HUES6 (cell line): ENCODE measurements around the gene CARD11.

Experiments used
- H3K27ac ChIP-seq: 2 replicates; pipeline ENCODE4 v1.7.0; 2013; ENCODE audit warnings: low read depth, mild to moderate bottlenecking, low read length, inconsistent platforms
- H3K27me3 ChIP-seq: 2 replicates; pipeline ENCODE4 v1.6.1; 2013; ENCODE audit warnings: low read length; ENCODE audit not compliant: control insufficient read depth, insufficient read depth
- H3K36me3 ChIP-seq: 2 replicates; pipeline ENCODE4 v1.6.1; 2013; ENCODE audit warnings: low read length; ENCODE audit not compliant: control insufficient read depth, insufficient read depth
- H3K4me1 ChIP-seq: 2 replicates; pipeline ENCODE4 v1.6.1; 2013; ENCODE audit warnings: low read length; ENCODE audit not compliant: control insufficient read depth, insufficient read depth
- H3K4me3 ChIP-seq: 2 replicates; pipeline ENCODE4 v1.5.1; 2013; ENCODE audit warnings: low read depth, low read length
- H3K9ac ChIP-seq: one replicate; pipeline ENCODE4 v1.6.1; 2013; ENCODE audit warnings: mild to moderate bottlenecking, low read length
- H3K9me3 ChIP-seq: 2 replicates; pipeline ENCODE4 v1.6.1; 2013; ENCODE audit warnings: low read depth, low read length; ENCODE audit not compliant: control insufficient read depth, insufficient read depth

The CARD11 gene

GRCh38 chr7:2932402-2933251, 111.0 kb downstream of the CARD11 start:
- H3K9me3 ChIP-seq, result no peaks in the 10 kb centered on the region
- no peaks in the 10 kb centered on the region for H3K4me1 ChIP-seq
- H3K27ac ChIP-seq, result no peak overlapping the region
- H3K4me3 ChIP-seq, result no peak overlapping the region
- H3K27me3 ChIP-seq, result no peaks in the 10 kb centered on the region
- peaks cover 26% of the 10 kb centered on the region for H3K36me3 ChIP-seq
- no peak overlapping the region for H3K9ac ChIP-seq

GRCh38 chr7:2931034-2931415, 112.6 kb downstream of the CARD11 start:
- Histone ChIP-seq H3K4me3 (no peak overlapping the region), H3K27me3 (no peaks in the 10 kb centered on the region), H3K36me3 (peaks cover 22% of the 10 kb centered on the region)

GRCh38 chr7:2930310-2931033, 113.2 kb downstream of the CARD11 start:
- H3K4me3 ChIP-seq, result no peak overlapping the region
- H3K9me3 ChIP-seq, result no peaks in the 10 kb centered on the region
- H3K9ac ChIP-seq, result no peak overlapping the region
- no peak overlapping the region for H3K27ac ChIP-seq
- no peaks in the 10 kb centered on the region for H3K27me3 ChIP-seq
- H3K36me3 ChIP-seq, result peaks cover 22% of the 10 kb centered on the region
- no peaks in the 10 kb centered on the region for H3K4me1 ChIP-seq

More at GRCh38 chr7:2931034-2931415, 112.6 kb downstream of the CARD11 start:
- H3K27ac ChIP-seq, result no peak overlapping the region
- no peaks in the 10 kb centered on the region for H3K4me1 ChIP-seq
- H3K9ac ChIP-seq, result no peak overlapping the region
- no peaks in the 10 kb centered on the region for H3K9me3 ChIP-seq

GRCh38 chr7:2929321-2930201, 114.1 kb downstream of the CARD11 start:
- Histone ChIP-seq H3K27me3 (no peaks in the 10 kb centered on the region), H3K27ac (peak overlapping the region; percentile 34; the same call in 1 of the 2 replicates), H3K9me3 (no peaks in the 10 kb centered on the region), H3K9ac (no peak overlapping the region), H3K4me1 (no peaks in the 10 kb centered on the region), H3K4me3 (no peak overlapping the region), H3K36me3 (peaks cover 20% of the 10 kb centered on the region)

GRCh38 chr7:2928613-2929311, 114.9 kb downstream of the CARD11 start:
- Histone ChIP-seq H3K4me1 (no peaks in the 10 kb centered on the region), H3K4me3 (no peak overlapping the region), H3K9me3 (no peaks in the 10 kb centered on the region), H3K27ac (no peak overlapping the region), H3K36me3 (peaks cover 17% of the 10 kb centered on the region), H3K9ac (no peak overlapping the region), H3K27me3 (no peaks in the 10 kb centered on the region)

GRCh38 chr7:2928256-2928612, 115.4 kb downstream of the CARD11 start:
- Histone ChIP-seq H3K27ac (no peak overlapping the region), H3K4me1 (no peaks in the 10 kb centered on the region), H3K9ac (no peak overlapping the region), H3K36me3 (peaks cover 17% of the 10 kb centered on the region), H3K27me3 (no peaks in the 10 kb centered on the region), H3K4me3 (no peak overlapping the region), H3K9me3 (no peaks in the 10 kb centered on the region)

GRCh38 chr7:2927592-2927991, 116.1 kb downstream of the CARD11 start:
- H3K27me3 ChIP-seq, result no peaks in the 10 kb centered on the region

GRCh38 chr7:2926896-2927405, 116.7 kb downstream of the CARD11 start:
- Histone ChIP-seq H3K27ac (no peak overlapping the region), H3K36me3 (peaks cover 18% of the 10 kb centered on the region), H3K4me3 (no peak overlapping the region), H3K27me3 (no peaks in the 10 kb centered on the region), H3K9ac (no peak overlapping the region), H3K4me1 (no peaks in the 10 kb centered on the region), H3K9me3 (no peaks in the 10 kb centered on the region)

More at GRCh38 chr7:2927592-2927991, 116.1 kb downstream of the CARD11 start:
- Histone ChIP-seq H3K9me3 (no peaks in the 10 kb centered on the region), H3K9ac (no peak overlapping the region), H3K4me3 (no peak overlapping the region), H3K4me1 (no peaks in the 10 kb centered on the region), H3K27ac (no peak overlapping the region), H3K36me3 (peaks cover 15% of the 10 kb centered on the region)

- H3K9me3 ChIP-seq, result no peaks in the 10 kb centered on the region
- peaks cover 18% of the 10 kb centered on the region for H3K36me3 ChIP-seq
- no peaks in the 10 kb centered on the region for H3K27me3 ChIP-seq
- H3K27ac ChIP-seq, result no peak overlapping the region
- no peak overlapping the region for H3K4me3 ChIP-seq
- no peak overlapping the region for H3K9ac ChIP-seq
- H3K4me1 ChIP-seq, result no peaks in the 10 kb centered on the region
Measured at GRCh38 chr7:2926120-2926895, 117.4 kb downstream of the CARD11 start.
